ENCODE measurements around the gene MEGF9.
"Not testable (repeated sequence)": the region's sequence is repeated elsewhere in the genome, so short reads cannot be mapped to it uniquely, and the experiment has no call there.

MEGF9 gene

DNA sequence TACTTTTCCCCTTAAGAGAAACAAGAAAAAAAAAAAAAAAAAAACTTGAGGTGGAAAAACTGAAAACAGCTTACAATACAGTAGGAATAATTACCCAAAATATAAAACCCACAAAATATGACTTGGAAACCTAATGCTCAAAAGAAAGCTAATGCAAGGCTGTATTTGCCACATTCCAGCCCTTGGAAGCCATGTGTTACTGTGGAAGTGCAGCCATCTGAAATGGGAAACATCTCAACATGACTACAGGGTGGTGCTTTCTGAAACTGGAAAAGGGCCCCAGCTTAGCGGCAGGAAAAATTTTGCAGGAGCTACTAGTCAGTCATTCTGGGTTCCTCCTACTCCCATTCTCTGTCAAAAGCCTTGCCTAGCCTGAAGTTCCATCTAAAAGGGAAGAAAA lies 154.7 kb downstream of the MEGF9 start:
- TF ChIP-seq, protein P1, sequence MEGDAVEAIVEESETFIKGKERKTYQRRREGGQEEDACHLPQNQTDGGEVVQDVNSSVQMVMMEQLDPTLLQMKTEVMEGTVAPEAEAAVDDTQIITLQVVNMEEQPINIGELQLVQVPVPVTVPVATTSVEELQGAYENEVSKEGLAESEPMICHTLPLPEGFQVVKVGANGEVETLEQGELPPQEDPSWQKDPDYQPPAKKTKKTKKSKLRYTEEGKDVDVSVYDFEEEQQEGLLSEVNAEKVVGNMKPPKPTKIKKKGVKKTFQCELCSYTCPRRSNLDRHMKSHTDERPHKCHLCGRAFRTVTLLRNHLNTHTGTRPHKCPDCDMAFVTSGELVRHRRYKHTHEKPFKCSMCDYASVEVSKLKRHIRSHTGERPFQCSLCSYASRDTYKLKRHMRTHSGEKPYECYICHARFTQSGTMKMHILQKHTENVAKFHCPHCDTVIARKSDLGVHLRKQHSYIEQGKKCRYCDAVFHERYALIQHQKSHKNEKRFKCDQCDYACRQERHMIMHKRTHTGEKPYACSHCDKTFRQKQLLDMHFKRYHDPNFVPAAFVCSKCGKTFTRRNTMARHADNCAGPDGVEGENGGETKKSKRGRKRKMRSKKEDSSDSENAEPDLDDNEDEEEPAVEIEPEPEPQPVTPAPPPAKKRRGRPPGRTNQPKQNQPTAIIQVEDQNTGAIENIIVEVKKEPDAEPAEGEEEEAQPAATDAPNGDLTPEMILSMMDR (IDR thresholded peaks at IDR 0.05; ENCODE audit: borderline replicate concordance, insufficient read depth, low read depth, low read length): no peak
- no peak overlapping the region for H3K4me3 ChIP-seq (ENCODE audit: low read depth, low read length)

DNA sequence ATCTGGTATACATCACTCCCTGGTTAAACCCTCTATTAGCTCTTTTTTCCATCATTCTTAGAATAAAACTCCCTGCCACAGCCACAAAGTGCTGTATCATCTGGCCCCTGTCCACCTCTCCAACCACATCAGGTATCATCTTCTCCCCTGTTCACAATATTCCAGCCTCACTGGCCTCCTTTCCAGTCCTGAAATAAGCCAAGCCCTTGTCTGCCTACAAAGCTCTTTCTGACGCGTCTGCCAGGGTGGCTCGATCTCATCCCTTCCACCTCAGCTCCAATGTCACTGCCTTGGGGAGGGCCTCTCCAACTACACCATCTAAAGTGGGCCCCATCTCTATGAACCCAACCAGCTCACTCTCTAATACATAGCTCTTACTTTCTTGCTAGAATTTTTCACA lies 155.8 kb downstream of the MEGF9 start:
- H3K4me3 ChIP-seq (ENCODE audit: low read depth, low read length): no peak overlapping the region
- TF ChIP-seq, protein P1 (IDR thresholded peaks at IDR 0.05; ENCODE audit: borderline replicate concordance, insufficient read depth, low read depth, low read length): no peak

DNA sequence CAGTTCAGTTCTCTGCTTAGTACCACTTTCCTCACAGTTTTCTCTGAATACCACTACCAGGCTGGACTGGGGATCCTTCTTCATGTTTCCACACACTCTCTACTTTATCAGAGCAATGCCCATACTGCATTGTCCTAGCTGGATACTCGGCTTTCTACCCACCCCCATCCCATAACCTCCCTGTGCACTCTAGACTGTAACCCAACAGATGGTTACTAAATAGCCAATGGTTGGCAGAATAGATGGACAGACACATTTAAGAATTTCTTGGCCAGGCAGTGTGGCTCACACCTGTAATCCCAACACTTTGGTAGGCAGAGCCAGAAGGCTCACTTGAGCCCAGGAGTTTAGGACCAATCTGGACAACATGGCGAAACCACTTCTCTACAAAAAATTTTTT lies 157.1 kb downstream of the MEGF9 start:
- H3K4me3 ChIP-seq (ENCODE audit: low read depth, low read length): no peak overlapping the region
- TF ChIP-seq, protein P1 (IDR thresholded peaks at IDR 0.05; ENCODE audit: borderline replicate concordance, insufficient read depth, low read depth, low read length): no peak

DNA sequence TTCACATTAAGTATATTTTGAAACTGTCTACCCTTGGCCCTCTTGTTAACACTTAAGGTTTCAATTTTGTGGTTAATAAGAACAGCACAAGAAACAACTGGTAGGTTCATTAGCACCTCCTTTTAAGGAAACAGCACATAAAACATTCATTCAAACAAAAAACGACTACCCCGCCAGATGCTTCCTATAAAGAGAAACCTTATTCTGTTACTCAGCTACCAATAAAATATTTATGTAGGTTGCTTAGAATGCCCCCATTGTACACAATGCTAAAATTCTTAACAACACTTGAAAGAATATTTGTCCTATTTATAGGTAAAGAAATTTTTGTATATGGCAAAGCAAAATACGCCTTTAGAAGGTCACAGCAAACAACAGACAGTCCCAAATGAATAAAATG lies 157.5 kb downstream of the MEGF9 start:
- H3K4me3 ChIP-seq (ENCODE audit: low read depth, low read length): no peak overlapping the region
- TF ChIP-seq, protein P1 (IDR thresholded peaks at IDR 0.05; ENCODE audit: borderline replicate concordance, insufficient read depth, low read depth, low read length): no peak

DNA sequence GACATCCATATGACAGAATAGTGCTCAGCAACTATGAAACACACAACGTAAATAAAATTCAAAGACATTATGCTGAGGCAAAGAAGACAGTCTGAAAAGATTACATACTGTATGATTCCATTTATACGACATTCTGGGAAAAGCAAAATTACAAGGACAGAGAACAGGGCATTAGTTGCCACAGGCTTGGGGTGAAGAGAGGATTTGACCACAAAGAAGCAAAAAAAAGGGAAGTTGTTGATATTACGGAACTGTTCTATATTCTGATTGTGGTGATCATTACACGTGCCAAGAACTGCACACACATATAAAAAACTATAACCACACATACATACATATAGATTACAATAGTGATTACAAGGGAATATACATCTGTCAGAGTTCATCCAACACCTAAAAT lies 158.4 kb downstream of the MEGF9 start:
- H3K4me3 ChIP-seq (ENCODE audit: low read depth, low read length): no peak overlapping the region
- TF ChIP-seq, protein P1 (IDR thresholded peaks at IDR 0.05; ENCODE audit: borderline replicate concordance, insufficient read depth, low read depth, low read length): no peak

DNA sequence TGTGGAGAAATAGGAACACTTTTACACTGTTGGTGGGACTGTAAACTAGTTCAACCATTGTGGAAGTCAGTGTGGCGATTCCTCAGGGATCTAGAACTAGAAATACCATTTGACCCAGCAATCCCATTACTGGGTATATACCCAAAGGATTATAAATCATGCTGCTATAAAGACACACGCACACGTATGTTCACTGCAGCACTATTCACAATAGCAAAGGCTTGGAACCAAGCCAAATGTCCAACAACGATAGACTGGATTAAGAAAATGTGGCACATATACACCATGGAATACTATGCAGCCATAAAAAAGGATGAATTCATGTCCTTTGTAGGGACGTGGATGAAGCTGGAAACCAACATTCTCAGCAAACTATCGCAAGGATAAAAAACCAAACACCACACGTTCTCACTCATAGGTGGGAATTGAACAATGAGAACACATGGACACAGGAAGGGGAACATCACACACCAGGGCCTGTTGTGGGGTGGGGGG lies 162.0 kb downstream of the MEGF9 start:
- not testable (repeated sequence) for H3K4me3 ChIP-seq (ENCODE audit: low read depth, low read length)

Data from GM12875 (cell line).